ENCODE measurements around the gene THSD7B. TPM values are rescaled to one million over a fixed set of nuclear protein-coding genes. Genes with fewer than 3 reads are reported as not detected.

The THSD7B gene
- total and polyA plus RNA-seq, 9 of the 15 experiments (the other 6 are each of a cell fraction or from before 2014, with no cell fraction given): not detected

- no peak for TF ChIP-seq SMC3 (conservative IDR thresholded peaks at IDR 0.05; ENCODE audit: insufficient read depth, low read depth, low read length)
Measured at GRCh38 chr2:137449454-137449853, 684.1 kb downstream of the THSD7B start (continued).

- H3K36me3 ChIP-seq (ENCODE audit: control insufficient read depth, insufficient read depth, low read length): no peaks in the 10 kb centered on the region
- H3K9ac ChIP-seq (ENCODE audit: insufficient read depth in 1 of 2, low read depth in 2 of 2, low read length in 2 of 2): no peak overlapping the region
- H3K9me3 ChIP-seq (replicated peaks; ENCODE audit: control insufficient read depth, insufficient read depth, low read depth, low read length): no peaks in the 10 kb centered on the region
- CTCF ChIA-PET (ENCODE audit: low intra/inter-chr PET ratio): no interaction called here
- no peaks in the 10 kb centered on the region for H4K20me1 ChIP-seq (replicated peaks; ENCODE audit: control insufficient read depth, insufficient read depth, low read length)
- no TSS peak for BruUV-seq (replicated peaks)
- H3K4me3 ChIP-seq: no peak overlapping the region
- intact Hi-C loops (cut with micrococcal nuclease): no loop called here
- H3K9me1 ChIP-seq (ENCODE audit: control insufficient read depth, insufficient read depth, low read length): no peaks in the 10 kb centered on the region
- POLR2A ChIA-PET: no interaction called here
- DNase-seq (ENCODE audit: extremely low read depth in 1 of 4, low spot score in 3 of 4) (no peak), ATAC-seq (no peak), FAIRE-seq (no peak)
- H2AFZ ChIP-seq (ENCODE audit: low read depth, low read length): no peak overlapping the region
- in situ Hi-C loops (cut with MboI): no loop called here
- WGBS (ENCODE audit: insufficient coverage, low coverage, missing lambda C conversion rate): 0% methylated on average over 2 of the region's 2 CpGs
- no peaks in the 10 kb centered on the region for H3K79me2 ChIP-seq (ENCODE audit: control insufficient read depth, insufficient read depth, low read length)
- no peak overlapping the region for H3K27ac ChIP-seq (ENCODE audit: extremely low read depth, low read depth, low read length)
- no peak overlapping the region for H3K4me2 ChIP-seq (ENCODE audit: insufficient read depth, low read length)
- no peaks in the 10 kb centered on the region for H3K27me3 ChIP-seq (ENCODE audit: control insufficient read depth in 2 of 2, insufficient read depth in 2 of 2, low read length in 2 of 2)
- H3K4me1 ChIP-seq (replicated peaks in 1 of 2; ENCODE audit: control insufficient read depth in 2 of 2, insufficient read depth in 2 of 2, low read length in 2 of 2): no peaks in the 10 kb centered on the region
- TF ChIP-seq ZNF518B (CRISPR knock-in tag; IDR thresholded peaks at IDR 0.05): no peak
- no peak for TF ChIP-seq TBP (optimal IDR thresholded peaks at IDR 0.05; ENCODE audit: low read depth, low read length)
- TF ChIP-seq NELFE (IDR thresholded peaks at IDR 0.05; ENCODE audit: insufficient read depth, insufficient read length): no peak
- no peak for TF ChIP-seq BHLHE40 (IDR thresholded peaks at IDR 0.05; ENCODE audit: low read length)
- TF ChIP-seq NFIX (CRISPR knock-in tag; IDR thresholded peaks at IDR 0.05; ENCODE audit: low read depth): no peak
- no peak for TF ChIP-seq IFI16 (CRISPR knock-in tag; IDR thresholded peaks at IDR 0.05)
- TF ChIP-seq RBM34 (IDR thresholded peaks at IDR 0.05; ENCODE audit: borderline replicate concordance, insufficient read depth, low read length): no peak
- TF ChIP-seq HMBOX1 (IDR thresholded peaks at IDR 0.05): no peak
- no peak for TF ChIP-seq ARID2 (IDR thresholded peaks at IDR 0.05)
- TF ChIP-seq SMARCA4 (IDR thresholded peaks at IDR 0.05): no peak
- no peak for TF ChIP-seq ZMIZ1 (IDR thresholded peaks at IDR 0.05; ENCODE audit: low read depth in 2 of 2, low read length in 2 of 2)
- no peak for TF ChIP-seq KHSRP (IDR thresholded peaks at IDR 0.05)
- TF ChIP-seq ZNF77 (CRISPR knock-in tag; IDR thresholded peaks at IDR 0.05): no peak
Measured at GRCh38 chr2:137454886-137455285, 689.5 kb downstream of the THSD7B start.

All from K562 (cell line).